Esophagus muscularis mucosa (tissue), 3 donors: ENCODE results near the gene DUSP22.

Experiments
- POLR2A ChIP-seq: fragments of 450-650 bp; IDR thresholded peaks from one replicate; pipeline ENCODE4 v1.6.1; 2017; ENCODE audit warnings: antibody characterized with exemption, moderate library complexity, mild to moderate bottlenecking, low read depth
- TF ChIP-seq, protein P1 (sequence below), 3 experiments: fragments of 200-600 bp in 2 of 3; fragments of 450-650 bp in 1 of 3; sonication (generic) in 2 of 3; IDR thresholded peaks; one replicate each; pipeline ENCODE4 v1.5.1; 2017 to 2019; ENCODE audit warnings: antibody characterized with exemption in 3 of 3, mild to moderate bottlenecking in 2 of 3, moderate library complexity in 1 of 3

DNA sequence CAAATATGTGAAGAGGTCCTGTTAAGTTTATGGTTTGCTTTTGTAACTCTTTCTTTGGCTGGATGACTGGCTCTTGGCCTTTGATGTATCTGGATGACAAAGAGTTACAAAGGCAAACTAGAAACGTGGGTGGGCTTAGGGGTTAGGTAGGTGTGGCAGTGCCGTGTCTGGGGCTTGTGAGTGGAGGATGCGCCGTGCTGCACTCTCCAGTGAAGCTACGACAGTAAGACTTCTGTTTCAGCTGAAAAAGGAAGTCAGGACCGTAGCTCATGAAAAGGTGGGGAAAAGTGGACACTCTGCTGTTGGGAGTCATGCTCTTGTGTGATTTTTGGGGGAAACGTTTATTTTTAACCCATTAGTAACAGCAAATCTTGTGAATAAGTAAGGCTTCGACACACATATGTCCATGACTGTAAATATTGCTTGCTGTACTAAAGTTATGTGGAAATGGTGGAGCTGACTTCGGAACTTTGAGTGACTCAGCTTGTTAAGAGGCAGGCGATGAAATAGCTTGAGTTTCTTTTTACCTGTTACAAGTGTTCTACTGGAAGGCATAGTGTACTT is 45.6 kb downstream of the DUSP22 start:
- TF ChIP-seq, protein P1, sequence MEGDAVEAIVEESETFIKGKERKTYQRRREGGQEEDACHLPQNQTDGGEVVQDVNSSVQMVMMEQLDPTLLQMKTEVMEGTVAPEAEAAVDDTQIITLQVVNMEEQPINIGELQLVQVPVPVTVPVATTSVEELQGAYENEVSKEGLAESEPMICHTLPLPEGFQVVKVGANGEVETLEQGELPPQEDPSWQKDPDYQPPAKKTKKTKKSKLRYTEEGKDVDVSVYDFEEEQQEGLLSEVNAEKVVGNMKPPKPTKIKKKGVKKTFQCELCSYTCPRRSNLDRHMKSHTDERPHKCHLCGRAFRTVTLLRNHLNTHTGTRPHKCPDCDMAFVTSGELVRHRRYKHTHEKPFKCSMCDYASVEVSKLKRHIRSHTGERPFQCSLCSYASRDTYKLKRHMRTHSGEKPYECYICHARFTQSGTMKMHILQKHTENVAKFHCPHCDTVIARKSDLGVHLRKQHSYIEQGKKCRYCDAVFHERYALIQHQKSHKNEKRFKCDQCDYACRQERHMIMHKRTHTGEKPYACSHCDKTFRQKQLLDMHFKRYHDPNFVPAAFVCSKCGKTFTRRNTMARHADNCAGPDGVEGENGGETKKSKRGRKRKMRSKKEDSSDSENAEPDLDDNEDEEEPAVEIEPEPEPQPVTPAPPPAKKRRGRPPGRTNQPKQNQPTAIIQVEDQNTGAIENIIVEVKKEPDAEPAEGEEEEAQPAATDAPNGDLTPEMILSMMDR (IDR thresholded peaks at IDR 0.05), result no peak
- TF ChIP-seq POLR2A, result no peak
